Activated CD8-positive, alpha-beta memory T cell treated with anti-CD3 and anti-CD28 coated beads, Interleukin-2, amount 50 U/mL, for 24 hours (primary cell): ENCODE measurements around the gene EFNA5.
"Not testable (repeated sequence)": the region's sequence is repeated elsewhere in the genome, so short reads cannot be mapped to it uniquely, and the experiment has no call there.

Experiments
- DNase-seq: peaks from one replicate; pipeline ENCODE4 v3.0.0-alpha.2; 2020; ENCODE audit errors: extremely low read depth

EFNA5 gene

DNA sequence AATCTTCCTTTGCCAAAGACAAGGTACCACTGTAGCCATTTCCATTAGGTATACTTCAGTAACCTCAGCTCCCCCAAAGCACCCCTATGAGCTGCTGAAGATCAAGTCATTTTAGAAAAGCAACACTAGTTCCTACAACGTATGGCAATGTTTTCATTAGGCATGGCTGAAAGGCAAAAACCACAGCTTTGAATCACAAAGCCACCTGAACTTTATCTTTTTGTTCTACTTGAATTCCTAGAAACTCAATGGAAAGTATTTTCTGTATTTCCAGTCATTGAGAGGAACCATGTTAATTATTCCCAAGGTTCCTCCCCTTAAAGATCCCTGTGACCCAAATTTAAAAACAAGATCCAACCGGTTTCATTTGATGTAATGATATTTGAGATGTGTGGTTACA lies 152.1 kb downstream of the EFNA5 start:
- no peak for DNase-seq

DNA sequence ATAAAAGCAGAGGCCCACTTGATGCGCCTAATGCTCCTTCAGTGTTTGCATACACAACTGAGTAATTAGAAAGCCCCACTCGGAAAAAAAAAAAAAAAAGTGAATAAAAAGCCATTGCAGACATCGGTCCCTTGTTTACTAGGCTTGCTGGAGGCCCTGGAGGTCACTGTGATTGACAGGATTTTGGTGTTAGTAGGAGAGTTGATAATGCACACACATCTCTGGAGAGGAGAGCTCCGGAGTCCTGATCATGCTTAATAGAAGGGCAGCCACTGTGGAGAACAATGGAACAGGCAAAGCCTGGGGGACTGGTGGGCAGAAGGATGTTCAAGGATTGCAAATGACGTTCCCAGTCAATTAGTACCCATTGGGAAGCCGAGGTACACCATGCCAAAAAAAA lies 152.5 kb downstream of the EFNA5 start:
- DNase-seq, result no peak

GRCh38 chr5:107517185-107518033 lies 153.3 kb downstream of the EFNA5 start:
- DNase-seq, result no peak

DNA sequence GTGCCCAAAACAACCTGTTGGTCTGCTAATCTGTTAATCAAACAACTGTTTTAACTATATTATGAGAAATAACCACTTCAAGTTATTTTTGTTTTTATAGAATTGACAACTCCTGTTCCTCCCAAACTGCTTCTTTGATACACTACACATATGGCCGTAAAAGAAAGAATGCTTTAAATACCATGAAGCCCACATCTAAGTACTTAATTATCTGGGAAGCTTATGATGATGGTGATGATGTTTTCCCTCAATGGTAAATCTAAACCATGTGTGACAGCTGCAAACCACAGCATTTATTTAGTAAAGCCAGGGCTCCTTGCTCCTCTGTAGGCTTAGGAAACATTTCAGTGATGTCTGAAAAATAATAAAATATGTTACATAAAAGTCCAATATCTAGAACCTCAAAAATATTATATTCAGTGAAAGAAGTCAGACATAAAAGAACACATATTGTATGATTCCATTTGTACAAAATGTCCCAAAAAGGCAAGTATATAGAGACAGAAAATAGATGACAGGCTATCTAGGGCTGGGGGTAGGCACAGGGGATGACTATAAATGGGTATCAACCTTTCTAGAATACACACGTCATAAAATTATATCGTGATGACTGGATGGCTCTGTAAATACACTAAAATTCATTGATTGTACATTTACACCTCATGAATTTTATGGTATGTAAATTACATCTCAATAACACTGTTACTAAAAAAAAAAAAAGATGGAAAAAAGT lies 154.1 kb downstream of the EFNA5 start:
- no peak for DNase-seq

- DNase-seq, result no peak
Measured at GRCh38 chr5:107515521-107516080, 155.1 kb downstream of the EFNA5 start.

DNA sequence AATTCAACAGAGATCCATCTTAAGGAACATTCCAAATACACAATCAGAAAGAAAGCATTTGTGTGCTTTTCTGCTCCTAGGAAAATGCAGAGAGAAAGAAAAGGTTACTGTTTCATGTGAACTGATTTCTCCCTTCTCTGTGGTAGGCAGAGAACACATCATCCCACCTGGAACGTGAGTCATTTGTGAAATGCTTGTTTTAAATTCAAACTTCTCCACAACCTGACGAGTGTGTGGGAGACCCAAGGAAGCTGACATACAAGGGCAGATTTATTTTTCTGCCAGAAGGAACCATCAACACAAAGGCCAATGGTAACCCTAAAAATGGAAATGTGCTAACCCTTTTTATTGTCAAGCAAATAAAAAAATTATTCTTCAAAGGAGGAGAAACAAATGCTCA lies 156.4 kb downstream of the EFNA5 start:
- DNase-seq, result no peak

DNA sequence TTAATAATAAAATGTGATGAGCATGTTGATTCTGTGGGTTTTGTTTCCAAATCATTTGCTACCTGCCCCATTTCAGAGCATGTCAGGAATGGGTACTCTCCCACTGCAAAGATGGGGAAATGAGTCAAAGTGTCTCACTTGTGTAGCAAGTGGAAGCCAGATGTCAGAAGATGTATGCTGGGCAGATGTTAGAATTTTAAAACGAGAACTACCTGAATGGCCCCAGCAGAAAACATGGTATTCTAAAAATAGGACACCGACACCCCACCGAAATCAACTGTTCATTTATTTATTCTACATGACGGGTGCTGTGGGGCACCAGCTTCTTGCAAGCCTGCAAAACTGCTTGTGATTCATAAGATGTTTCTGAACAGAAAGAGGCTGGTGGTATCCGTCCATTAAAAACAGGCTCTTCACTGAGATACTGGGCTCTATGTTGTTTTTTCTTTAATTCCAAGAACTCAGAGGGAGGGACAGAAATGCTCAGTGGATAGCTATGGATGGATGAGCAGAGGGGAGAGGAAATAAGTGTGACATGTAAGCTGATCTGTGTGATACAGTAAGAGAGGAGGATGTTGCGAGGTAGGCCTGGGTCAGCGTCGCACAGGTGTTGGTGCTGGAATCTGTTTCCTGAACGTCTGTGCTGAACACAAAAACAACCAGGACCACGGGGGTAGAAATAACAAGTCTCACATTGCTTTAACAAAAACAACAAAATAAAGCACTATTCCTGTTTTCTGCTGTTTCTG lies 157.2 kb downstream of the EFNA5 start:
- no peak for DNase-seq

DNA sequence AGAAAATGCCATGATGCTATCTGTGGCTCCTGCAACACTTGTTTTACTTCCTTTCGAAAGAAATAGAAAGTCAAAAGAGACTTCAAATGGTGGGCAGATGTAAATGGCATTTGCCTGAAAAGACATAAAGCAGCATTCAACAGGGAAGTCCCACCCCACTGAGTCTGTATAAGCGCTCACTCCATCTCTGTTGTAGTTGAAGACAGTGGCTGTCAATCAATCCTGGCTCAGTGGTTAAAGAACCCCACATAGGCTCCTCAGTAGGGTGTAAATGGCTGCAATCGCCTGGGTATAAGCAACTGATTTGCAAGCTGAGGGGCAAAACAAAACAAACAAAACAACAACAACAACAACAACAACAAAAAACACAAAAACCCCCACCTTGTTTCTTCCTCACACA lies 158.7 kb downstream of the EFNA5 start:
- DNase-seq, result no peak

DNA sequence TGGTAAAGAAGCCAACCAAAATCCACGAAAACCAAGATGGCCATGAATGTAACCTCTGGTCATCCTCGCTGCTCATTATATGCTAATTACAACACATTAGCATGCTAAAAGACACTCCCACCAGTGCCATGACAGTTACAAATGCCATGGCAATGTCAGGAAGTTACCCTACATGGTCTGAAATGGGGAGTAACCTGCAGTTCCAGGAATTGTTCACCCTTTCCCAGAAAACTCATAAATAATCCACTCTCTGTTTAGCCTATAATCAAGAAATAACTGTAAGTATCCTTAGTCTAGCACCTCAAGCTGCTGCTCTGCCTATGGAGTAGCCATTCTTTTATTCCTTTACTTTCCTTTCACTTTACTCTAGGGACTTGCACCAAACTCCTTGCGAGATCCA lies 160.6 kb downstream of the EFNA5 start:
- no peak for DNase-seq

GRCh38 chr5:107508097-107508496 lies 162.6 kb downstream of the EFNA5 start:
- no peak for DNase-seq

DNA sequence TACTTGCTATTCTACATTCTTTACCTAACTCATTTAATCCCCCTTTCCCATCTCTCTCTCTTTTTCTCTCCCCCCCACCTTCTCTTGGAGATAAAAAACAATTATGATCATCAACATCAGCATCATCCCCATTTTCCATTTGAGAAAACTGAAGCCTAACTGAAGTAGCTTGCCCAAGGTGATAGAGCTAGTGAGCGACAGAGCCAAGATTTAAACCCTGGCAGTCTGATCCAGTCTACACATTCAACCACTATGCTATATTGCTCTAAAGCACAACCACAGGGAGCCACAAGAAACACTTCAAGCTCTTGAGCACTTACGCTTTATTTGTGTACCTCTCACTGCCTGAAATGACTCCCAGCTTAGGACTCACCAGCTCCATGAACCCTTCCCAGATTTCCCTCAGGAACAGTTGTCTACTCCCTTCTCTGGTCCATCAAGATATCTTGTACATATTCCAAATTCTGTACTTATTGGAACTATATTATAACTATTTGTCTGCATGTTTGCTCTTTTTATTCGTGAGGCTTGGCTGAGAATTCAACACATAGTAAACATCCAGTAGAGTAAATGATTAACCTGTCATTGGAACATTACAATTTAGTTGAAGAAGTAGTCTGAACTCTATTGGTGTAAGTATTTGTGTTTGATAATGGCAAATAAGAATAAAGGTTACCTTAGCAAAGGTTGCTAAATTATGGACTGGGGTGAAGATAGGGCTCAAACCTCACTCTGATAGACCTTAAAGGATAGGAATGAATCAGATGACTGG lies 164.8 kb downstream of the EFNA5 start:
- DNase-seq, result no peak

- no peak for DNase-seq
Measured at GRCh38 chr5:107504424-107504823, 166.3 kb downstream of the EFNA5 start.

GRCh38 chr5:107502676-107503060 lies 168.1 kb downstream of the EFNA5 start:
- DNase-seq, result no peak

DNA sequence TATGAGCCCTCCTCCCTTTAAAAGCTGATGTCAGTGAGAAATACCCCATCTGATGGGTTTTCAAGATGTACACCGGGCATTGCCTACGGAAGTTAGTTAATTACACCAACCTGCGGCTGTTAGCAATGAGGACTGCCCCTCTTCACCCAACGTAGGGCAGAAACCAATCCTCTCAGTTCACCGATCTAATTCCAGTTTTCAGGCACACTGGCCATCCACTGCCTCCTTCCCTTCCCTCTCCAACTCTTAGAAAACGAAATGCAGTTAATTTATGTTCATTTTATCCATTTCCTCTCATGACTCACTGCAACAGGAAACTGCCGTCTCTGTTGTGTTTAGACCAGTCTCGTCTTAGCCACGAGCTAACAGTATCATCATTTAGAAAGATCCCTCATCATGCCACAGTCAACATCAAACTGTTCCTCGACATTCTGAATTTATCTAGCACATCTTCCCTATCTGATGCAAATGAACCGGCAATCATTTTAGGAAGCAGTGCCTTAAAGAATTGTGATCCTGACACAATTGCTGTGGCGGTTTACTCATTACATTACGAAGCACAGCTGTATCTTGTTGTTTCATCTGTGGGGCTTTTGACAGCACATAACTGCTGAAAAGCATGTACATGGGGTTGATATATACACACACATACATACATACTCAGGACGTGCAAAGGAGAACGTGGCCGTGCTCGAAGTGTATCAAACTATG lies 168.6 kb downstream of the EFNA5 start:
- no peak for DNase-seq

GRCh38 chr5:107500840-107501239 lies 169.9 kb downstream of the EFNA5 start:
- DNase-seq, result no peak

DNA sequence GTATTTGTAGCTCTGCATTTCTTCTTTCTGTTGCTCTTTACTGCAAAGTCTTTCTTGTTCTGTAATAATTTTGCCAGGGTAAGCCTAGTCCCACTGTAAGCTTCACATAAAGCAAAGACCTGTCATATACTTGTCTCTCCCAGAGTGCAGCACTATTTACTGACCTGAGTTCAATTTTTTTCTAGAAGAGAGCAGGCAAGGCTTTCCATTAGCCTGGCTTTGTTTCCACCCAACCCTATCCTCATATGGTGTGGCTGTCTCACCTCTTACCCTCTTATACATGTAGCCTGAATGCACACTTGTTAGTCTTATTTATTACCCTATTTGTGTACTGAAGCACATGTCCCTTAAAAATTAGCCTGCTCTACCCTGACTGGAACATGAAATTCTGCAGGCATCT lies 170.4 kb downstream of the EFNA5 start:
- DNase-seq, result no peak

- no peak for DNase-seq
Measured at GRCh38 chr5:107499776-107500175, 171.0 kb downstream of the EFNA5 start.

DNA sequence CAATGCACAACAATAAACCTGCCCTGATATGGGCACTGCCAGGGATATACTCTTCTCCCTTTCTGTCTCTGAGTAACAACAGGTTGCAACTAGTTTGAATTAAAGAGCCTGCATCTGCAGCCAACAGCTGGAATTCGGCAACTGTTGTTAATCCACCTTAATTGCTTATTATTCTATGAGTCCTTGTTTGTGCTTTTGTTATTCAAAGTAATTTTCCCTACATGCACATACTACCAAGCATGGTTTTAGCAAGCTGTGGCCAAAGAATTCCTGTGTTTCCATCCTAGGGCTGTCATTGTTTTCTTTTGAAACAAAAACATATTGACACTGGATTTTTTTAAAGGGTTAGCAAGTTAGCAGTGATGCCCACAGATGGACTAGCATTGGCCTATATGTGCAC lies 171.5 kb downstream of the EFNA5 start:
- DNase-seq, result no peak

DNA sequence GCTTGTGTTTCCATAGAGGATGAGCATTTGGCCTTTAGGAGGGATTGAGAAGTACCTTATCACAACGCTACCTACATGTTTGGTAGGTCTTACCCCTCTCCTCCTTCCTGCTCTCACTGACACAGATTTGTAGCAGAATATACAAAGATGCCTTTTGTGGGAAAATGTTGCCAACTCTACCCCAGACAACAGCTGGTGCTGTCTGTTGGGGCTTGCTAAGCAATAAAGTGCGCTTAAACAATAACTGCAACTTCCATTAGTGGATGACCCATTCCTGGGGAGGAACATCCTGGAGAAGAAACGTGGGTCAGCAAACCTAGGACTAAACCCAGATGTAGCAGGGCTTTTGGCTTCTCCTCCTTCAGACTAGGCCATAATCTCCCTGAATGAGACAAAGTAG lies 174.3 kb downstream of the EFNA5 start:
- no peak for DNase-seq

DNA sequence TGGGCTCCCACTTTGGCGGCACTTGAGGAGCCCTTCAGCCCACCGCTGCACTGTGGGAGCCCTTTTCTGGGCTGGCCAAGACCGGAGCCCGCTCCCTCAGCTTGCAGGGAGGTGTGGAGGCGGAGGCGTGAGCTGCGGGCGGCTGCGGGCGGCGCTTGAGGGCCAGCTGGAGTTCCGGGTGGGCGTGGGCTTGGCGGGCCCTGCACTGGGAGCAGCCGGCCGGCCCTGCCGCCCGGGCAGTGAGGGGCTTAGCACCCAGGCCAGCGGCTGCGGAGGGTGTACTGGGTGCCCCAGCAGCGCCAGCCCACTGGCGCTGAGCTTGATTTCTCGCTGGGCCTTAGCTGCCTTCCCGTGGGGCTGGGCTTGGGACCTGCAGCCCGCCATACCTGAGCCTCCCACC lies 176.6 kb downstream of the EFNA5 start:
- DNase-seq, result not testable (repeated sequence)

DNA sequence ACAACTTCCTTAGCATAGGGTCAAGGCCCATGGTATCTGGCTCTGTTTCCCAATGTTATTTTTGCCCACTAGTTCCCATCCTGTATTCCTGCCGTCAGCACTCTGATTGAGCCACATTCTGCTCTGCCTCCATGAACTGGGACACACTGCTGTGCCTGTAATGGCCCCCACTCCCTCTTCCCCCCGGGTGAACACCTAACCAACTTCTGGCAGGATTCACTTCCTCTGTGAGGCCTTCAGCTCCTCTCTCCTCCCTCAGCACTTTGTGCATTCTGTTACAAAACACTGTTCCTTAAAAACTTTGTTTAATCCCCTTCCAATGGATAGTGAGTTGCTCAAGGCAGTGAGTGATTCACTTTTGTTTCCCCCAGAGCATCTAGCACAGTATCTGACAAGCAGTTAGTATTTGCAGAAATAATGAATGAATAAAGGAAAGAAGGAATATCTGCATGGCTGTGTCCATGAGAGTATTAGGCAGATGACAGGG lies 183.6 kb downstream of the EFNA5 start:
- no peak for DNase-seq
